Neural progenitor cell (in vitro differentiated cells): Measurements from ENCODE around the gene MYO9B. TPM values are rescaled to one million over a fixed set of nuclear protein-coding genes. Genes with fewer than 3 reads are reported as not detected.

ENCODE experiments used
- DNase-seq: peaks from one replicate; pipeline ENCODE4 v3.0.0-alpha.2; 2016; ENCODE audit warnings: low spot score
- H2AFZ ChIP-seq: fragments of 200-600 bp; sonication (generic); replicated peaks from 2 replicates; pipeline ENCODE4 v1.6.1; 2016; ENCODE audit warnings: antibody characterized with exemption
- H3F3A ChIP-seq: fragments of 200-600 bp; sonication (generic); 2 replicates; pipeline ENCODE4 v1.6.1; 2016; ENCODE audit warnings: antibody characterized with exemption, low read depth
- H3K27ac ChIP-seq: fragments of 200-600 bp; sonication (generic); 2 replicates; pipeline ENCODE4 v1.5.1; 2016; ENCODE audit warnings: mild to moderate bottlenecking
- H3K27me3 ChIP-seq: fragments of 200-600 bp; sonication (generic); 2 replicates; pipeline ENCODE4 v1.6.1; 2016; ENCODE audit warnings: mild to moderate bottlenecking, moderate library complexity
- H3K36me3 ChIP-seq: fragments of 200-600 bp; sonication (generic); 2 replicates; pipeline ENCODE4 v1.5.1; 2016
- H3K4me1 ChIP-seq: fragments of 200-600 bp; sonication (generic); 2 replicates; pipeline ENCODE4 v1.6.1; 2016; ENCODE audit warnings: mixed run types
- H3K4me2 ChIP-seq: fragments of 200-600 bp; sonication (generic); 2 replicates; pipeline ENCODE4 v1.6.1; 2016
- H3K4me3 ChIP-seq: fragments of 200-600 bp; sonication (generic); 2 replicates; pipeline ENCODE4 v1.5.1; 2016
- H3K79me2 ChIP-seq: fragments of 200-600 bp; sonication (generic); 2 replicates; pipeline ENCODE4 v1.6.1; 2016; ENCODE audit warnings: low read depth
- H3K9ac ChIP-seq: fragments of 200-600 bp; sonication (generic); 2 replicates; pipeline ENCODE4 v1.6.1; 2016
- H3K9me3 ChIP-seq: fragments of 200-600 bp; sonication (generic); 2 replicates; pipeline ENCODE4 v1.5.1; 2016; ENCODE audit warnings: low read depth
- H4K20me1 ChIP-seq: fragments of 200-600 bp; sonication (generic); 2 replicates; pipeline ENCODE4 v1.6.1; 2016; ENCODE audit warnings: low read depth
- H3K27ac Mint-ChIP-seq: 3 replicates; pipeline ENCODE4 v1.8.0; 2021; ENCODE audit warnings: mixed read lengths
- H3K27me3 Mint-ChIP-seq: 2 replicates; pipeline ENCODE4 v1.8.0; 2022; ENCODE audit warnings: low read depth, mild to moderate bottlenecking, inconsistent platforms, moderate library complexity, mixed read lengths; ENCODE audit not compliant: insufficient read depth
- H3K36me3 Mint-ChIP-seq: 3 replicates; pipeline ENCODE4 v1.8.0; 2021; ENCODE audit warnings: mixed read lengths
- H3K4me1 Mint-ChIP-seq: 3 replicates; pipeline ENCODE4 v1.8.0; 2021; ENCODE audit warnings: mixed read lengths
- H3K4me3 Mint-ChIP-seq: 3 replicates; pipeline ENCODE4 v1.8.0; 2021; ENCODE audit warnings: mild to moderate bottlenecking, moderate library complexity, mixed read lengths
- H3K9me3 Mint-ChIP-seq: 3 replicates; pipeline ENCODE4 v1.8.0; 2020; ENCODE audit warnings: mixed read lengths
- CTCF ChIP-seq: fragments of 200-600 bp; sonication (generic); IDR thresholded peaks from 2 replicates; pipeline ENCODE4 v1.5.1; 2017; ENCODE audit warnings: antibody characterized with exemption, mild to moderate bottlenecking
- EZH2 ChIP-seq: fragments of 200-600 bp; sonication (generic); IDR thresholded peaks from 2 replicates; pipeline ENCODE4 v1.6.1; 2017; ENCODE audit warnings: antibody characterized with exemption, mild to moderate bottlenecking, moderate library complexity
- EZH2phosphoT487 ChIP-seq: fragments of 200-600 bp; sonication (generic); IDR thresholded peaks from 2 replicates; pipeline ENCODE4 v1.6.1; 2017; ENCODE audit warnings: antibody characterized with exemption
- total RNA-seq: library from RNA; depleted of rRNA; stranded (reverse); fragments of >200 nt; gene quantifications from 2 replicates; pipeline ENCODE4 v1.2.3, GENCODE V29; 2015; ENCODE audit warnings: low replicate concordance

The MYO9B gene
- total RNA-seq, 1 donor from 2014 or later: 38.5 TPM

GRCh38 chr19:17195106-17195505 is 119.5 kb downstream of the MYO9B start:
- Histone ChIP-seq H3K9me3 (no peaks in the 10 kb centered on the region), H4K20me1 (no peaks in the 10 kb centered on the region), H3K4me2 (no peak overlapping the region), H3K79me2 (no peaks in the 10 kb centered on the region), H3K4me1 (no peaks in the 10 kb centered on the region), H2AFZ (no peak overlapping the region), H3K4me3 (no peak overlapping the region), H3K36me3 (no peaks in the 10 kb centered on the region), H3F3A (no peaks in the 10 kb centered on the region), H3K27ac (no peak overlapping the region), H3K27me3 (no peaks in the 10 kb centered on the region), H3K9ac (no peak overlapping the region)
- TF ChIP-seq EZH2phosphoT487: no peak
- TF ChIP-seq CTCF: no peak
- no peak for TF ChIP-seq EZH2
- Mint-ChIP-seq H3K9me3 (no peaks in the 10 kb centered on the region), H3K27me3 (peaks cover 4% of the 10 kb centered on the region), H3K27ac (no peak overlapping the region), H3K4me3 (no peak overlapping the region), H3K36me3 (peaks cover 31% of the 10 kb centered on the region), H3K4me1 (no peaks in the 10 kb centered on the region)
- DNase-seq: no peak

DNA sequence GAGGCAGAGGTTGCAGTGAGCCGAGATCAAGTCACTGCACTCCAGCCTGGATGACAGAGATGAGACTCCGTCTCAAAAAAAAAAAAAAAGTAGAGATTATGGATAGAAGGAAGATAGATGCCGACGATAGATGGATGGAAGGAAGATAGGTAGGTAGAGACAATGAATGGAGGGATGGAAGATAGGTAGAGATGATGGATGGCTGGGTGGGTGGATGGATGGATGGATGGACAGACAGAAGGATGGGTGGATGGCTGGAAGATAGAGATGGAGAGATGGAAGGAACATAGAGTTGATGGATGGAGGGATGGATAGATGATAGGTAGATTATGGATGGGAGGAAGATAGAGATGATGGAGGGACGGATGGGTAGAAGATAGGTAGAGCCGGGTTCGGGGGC is 121.0 kb downstream of the MYO9B start:
- Histone ChIP-seq H3K9me3 (no peaks in the 10 kb centered on the region), H3K4me3 (no peak overlapping the region), H3K9ac (no peak overlapping the region), H4K20me1 (no peaks in the 10 kb centered on the region), H3K27ac (no peak overlapping the region), H3K27me3 (no peaks in the 10 kb centered on the region), H3K4me1 (no peaks in the 10 kb centered on the region), H3K36me3 (no peaks in the 10 kb centered on the region), H3K79me2 (no peaks in the 10 kb centered on the region), H2AFZ (no peak overlapping the region), H3K4me2 (no peak overlapping the region), H3F3A (no peaks in the 10 kb centered on the region)
- H3K36me3 Mint-ChIP-seq: peaks cover 34% of the 10 kb centered on the region
- peaks cover 7% of the 10 kb centered on the region for H3K27me3 Mint-ChIP-seq
- no peak overlapping the region for H3K4me3 Mint-ChIP-seq
- TF ChIP-seq EZH2: no peak
- no peak for TF ChIP-seq CTCF
- TF ChIP-seq EZH2phosphoT487: no peak
- no peaks in the 10 kb centered on the region for H3K9me3 Mint-ChIP-seq
- no peaks in the 10 kb centered on the region for H3K4me1 Mint-ChIP-seq
- no peak for DNase-seq
- no peak overlapping the region for H3K27ac Mint-ChIP-seq

DNA sequence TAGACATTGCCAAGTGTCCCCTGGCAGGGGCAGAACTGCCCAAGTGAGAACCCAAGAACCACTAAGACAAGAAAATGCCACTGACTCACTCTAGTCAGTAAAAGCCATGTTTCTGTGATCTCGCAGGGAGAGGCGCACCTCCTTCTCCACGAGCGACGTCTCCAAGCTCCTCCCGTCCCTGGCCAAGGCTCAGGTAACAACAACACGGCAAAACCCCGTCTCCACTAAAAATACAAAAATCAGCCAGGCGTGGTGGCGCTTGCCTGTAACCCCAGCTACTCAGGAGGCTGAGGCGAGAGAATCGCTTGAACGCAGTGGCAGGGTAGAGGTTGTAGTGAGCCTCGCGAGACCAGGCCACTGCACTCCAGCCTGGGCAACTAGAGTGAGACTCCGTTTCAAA is 122.1 kb downstream of the MYO9B start:
- H3K9ac ChIP-seq: no peak overlapping the region
- H3K4me3 ChIP-seq: no peak overlapping the region
- no peak overlapping the region for H3K4me3 Mint-ChIP-seq
- no peaks in the 10 kb centered on the region for H3K4me1 ChIP-seq
- H4K20me1 ChIP-seq: no peaks in the 10 kb centered on the region
- DNase-seq: no peak
- TF ChIP-seq EZH2 (no peak), CTCF (no peak), EZH2phosphoT487 (no peak)
- peaks cover 44% of the 10 kb centered on the region for H3K36me3 Mint-ChIP-seq
- H3K4me2 ChIP-seq: no peak overlapping the region
- H3K27ac ChIP-seq: no peak overlapping the region
- no peaks in the 10 kb centered on the region for H3K4me1 Mint-ChIP-seq
- no peak overlapping the region for H2AFZ ChIP-seq
- no peaks in the 10 kb centered on the region for H3K79me2 ChIP-seq
- no peaks in the 10 kb centered on the region for H3F3A ChIP-seq
- no peaks in the 10 kb centered on the region for H3K9me3 ChIP-seq
- H3K27ac Mint-ChIP-seq: no peak overlapping the region
- no peaks in the 10 kb centered on the region for H3K27me3 ChIP-seq
- no peaks in the 10 kb centered on the region for H3K9me3 Mint-ChIP-seq
- no peaks in the 10 kb centered on the region for H3K36me3 ChIP-seq
- H3K27me3 Mint-ChIP-seq: peaks cover 9% of the 10 kb centered on the region
